Thyroid gland (tissue), 4 donors: ENCODE data around the gene NOS2.

Experiments used
- CTCF ChIP-seq, 6 experiments: fragments of 200-600 bp in 3 of 6; fragments of 450-650 bp in 3 of 6; sonication (generic) in 3 of 6; IDR thresholded peaks; one replicate each; pipeline ENCODE4 v1.5.1; 2016 to 2019; ENCODE audit warnings: antibody characterized with exemption in 6 of 6, mild to moderate bottlenecking in 2 of 6, inconsistent platforms in 1 of 6, moderate library complexity in 1 of 6
- POLR2A ChIP-seq, 2 donors: fragments of 450-650 bp; IDR thresholded peaks; one replicate each; pipeline ENCODE4 v1.6.1; 2017; ENCODE audit warnings: antibody characterized with exemption in 2 of 2, mild to moderate bottlenecking in 2 of 2, moderate library complexity in 1 of 2

GRCh38 chr17:27816946-27817345 is 16.6 kb upstream of the NOS2 start:
- TF ChIP-seq CTCF (IDR thresholded peaks at IDR 0.05) (no peak), POLR2A (IDR thresholded peaks at IDR 0.05) (no peak)
